Stimulated activated CD4-positive, alpha-beta T cell treated with anti-CD3 and anti-CD28 coated beads, Interleukin-1b, Interleukin-23, amount 100 ng/mL, for 48 hours (primary cell): Measurements from ENCODE around the gene RIMKLA.

ENCODE experiments used
- DNase-seq: peaks from one replicate; pipeline ENCODE4 v3.0.0-alpha.2; 2020

RIMKLA gene

DNA sequence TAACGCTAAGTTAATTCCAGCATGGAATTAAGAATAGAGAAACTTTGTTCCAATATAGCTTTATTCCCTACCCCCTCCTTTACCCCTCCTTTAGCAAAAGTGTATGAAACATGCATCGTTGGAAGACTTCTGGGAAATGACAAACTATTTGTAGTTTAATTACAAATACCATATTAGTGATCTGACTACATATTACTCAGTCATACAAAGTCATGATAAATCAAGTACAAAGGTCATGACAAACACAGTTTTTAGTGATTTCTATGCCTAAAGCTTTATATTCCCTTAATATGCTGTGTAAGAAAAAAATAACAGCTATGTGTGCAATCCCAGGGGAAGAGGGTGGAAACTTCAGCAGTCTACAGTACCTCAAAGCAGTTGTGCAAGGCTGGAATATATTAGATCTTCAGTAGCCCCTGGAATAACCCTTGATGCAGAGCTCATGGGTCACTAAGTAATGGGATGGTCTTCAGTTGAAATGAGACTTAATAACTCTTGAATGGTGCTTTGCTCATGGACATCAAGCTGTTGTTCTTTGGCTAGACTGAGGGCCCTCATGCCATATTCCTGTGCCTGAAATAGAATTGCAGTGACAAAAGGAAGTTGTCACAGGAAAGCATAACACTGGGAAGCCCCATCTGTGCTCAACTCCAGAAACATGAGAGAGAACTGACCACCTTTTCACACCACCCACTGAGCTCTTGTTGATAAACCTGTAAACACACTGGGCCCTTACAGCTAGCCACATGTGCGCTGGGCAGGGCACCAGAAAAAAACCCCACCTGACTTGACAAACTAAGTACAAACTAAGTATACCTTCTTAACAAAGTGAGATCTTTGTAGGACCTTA is 49.9 kb downstream of the RIMKLA start:
- no peak for DNase-seq

DNA sequence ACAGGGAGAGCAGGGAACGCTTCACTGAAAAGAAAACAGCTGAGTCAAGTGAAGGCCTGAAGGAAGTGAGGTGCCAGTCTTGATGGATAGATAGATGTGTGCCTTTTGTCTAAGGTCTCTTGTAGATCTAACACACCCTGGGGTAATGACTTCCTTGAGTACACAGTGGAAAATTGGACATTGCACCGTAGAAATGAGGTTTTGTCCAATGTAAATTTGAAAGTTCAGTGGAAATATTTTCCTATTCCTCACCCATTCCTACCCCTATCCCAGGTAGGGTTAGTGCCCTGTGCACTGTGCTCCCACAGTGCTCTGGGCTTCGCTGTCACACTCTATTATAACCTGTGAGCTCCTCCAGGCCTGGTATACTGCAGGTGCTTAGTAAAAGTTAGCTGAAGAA is 50.9 kb downstream of the RIMKLA start:
- no peak for DNase-seq

DNA sequence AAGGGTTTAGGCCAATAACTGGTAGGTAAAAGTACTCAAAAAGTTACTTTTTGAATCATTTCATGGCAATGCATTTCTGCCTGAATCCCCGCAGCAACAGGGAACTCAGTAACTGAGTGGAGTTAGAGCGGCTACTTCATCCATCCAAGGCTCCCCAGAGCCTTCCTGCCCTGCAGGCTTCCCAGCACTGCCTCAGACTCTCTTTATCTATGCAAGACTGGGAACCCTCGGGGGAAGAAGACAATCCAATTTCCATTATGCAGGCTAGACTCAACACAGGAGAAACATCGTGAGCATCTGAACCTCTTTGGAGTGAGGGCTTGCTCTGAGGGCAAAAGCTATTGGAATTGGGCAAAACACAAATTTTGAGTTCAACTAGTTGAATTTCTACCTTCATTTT is 52.1 kb downstream of the RIMKLA start:
- DNase-seq, result no peak

DNA sequence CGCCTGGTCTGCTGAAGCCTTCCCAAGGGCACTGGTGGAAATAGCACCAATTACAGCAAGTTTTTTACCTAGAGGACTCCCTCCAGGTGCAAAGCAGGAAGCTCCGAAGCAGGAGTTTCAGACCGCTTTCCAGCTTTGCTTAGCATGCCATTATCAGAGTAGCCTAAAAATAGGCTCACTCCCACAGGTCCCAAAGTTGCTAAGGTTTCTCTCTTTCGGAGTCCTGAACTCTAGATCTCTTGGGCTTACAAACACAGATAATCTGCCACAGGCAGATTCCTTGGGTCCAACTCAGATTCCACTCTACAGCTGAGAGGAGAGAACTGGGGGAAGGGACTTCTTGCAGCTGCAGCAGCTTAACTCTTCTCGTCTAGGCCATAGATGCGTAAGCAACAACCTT is 52.8 kb downstream of the RIMKLA start:
- DNase-seq, result no peak

DNA sequence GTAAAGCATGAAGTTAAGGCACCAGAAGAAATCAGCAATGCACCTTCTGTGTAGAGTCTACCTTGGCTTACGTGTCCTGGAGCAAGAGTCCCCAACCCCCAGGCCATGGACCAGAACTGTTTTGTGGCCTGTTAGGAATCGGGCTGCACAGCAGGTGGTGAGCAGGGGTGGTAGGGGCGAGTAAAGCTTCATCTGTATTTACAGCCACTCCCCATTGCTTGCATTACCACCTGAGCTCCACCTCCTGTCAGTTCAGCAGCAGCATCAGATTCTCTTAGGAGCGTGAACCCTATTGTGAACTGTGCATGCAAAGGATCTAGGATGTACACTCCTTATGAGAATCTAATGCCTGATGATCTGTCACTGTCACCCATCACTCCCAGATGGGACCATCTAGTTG is 53.7 kb downstream of the RIMKLA start:
- DNase-seq, result no peak

DNA sequence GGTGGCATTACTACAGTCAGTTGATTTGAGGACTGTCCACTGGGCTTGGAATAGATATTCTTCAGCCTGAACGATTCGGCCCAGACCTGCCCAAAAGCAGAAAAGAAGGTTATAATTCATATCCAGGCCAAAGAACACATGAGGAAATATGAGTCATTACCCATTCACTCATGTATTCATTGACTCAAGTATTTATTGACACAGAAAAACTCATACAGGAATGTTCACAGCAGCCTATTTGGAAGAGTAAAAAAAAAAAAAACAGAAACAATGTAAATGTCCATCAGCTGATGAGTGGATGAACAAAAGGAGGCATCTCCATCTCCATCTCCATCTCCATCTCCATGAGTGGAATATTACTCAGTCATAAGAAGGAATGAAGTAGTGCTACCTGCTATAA is 59.3 kb downstream of the RIMKLA start:
- DNase-seq, result no peak

DNA sequence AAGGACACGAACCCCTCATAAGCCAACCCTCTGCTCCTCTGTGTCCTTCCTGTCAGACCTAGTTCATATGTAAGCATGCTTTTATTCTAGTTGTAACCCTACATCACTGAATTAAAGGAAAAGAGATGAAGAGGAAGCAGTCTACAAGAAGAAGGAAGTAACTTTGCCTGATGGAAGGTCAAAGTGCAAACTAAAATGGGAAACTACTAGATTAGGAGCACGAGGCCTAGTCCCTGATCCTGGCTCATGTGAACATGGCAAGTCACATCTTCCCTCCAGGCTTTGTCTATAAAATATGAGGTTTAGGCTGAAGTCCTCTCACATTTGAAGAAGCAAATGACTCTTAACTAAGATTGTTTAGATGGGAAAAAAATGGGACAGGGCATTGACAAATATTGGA is 62.1 kb downstream of the RIMKLA start:
- no peak for DNase-seq

DNA sequence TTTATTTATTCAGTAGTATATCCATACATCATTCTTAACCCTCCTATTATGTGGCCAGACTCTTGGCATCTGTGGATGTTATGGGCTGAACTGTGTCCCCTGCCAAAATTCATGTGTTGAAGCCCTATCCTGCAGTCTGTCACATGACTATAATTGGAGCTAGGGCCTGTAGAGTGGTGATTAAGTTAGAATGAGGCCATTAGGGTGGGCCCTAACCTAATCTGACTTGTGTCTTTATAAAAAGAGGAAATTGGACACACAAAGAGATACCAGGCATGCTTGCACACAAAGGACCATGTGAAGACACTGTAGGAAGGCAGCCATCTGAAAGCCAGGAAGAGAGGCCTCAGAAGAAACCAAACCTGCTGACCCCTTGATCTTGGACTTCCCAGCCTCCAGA is 68.7 kb downstream of the RIMKLA start:
- DNase-seq, result no peak

DNA sequence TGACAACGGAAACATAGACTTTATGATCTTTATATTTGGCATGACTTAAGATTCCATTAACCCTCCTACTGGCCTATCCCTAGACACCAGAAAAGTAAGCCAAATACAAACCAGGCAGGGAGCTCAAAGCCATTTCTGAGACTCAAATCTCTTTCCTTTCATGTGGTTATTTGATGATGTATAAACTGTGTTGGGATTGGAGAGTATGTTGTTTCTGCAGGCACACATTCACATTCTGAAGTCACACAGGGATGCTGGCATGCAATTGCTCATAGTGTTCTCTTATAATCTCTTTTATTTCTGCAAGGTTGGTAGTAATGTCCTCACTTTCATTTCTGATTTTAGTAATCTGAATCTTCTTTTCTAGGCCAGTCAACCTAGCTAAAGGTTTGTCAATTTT is 69.5 kb downstream of the RIMKLA start:
- DNase-seq, result no peak

DNA sequence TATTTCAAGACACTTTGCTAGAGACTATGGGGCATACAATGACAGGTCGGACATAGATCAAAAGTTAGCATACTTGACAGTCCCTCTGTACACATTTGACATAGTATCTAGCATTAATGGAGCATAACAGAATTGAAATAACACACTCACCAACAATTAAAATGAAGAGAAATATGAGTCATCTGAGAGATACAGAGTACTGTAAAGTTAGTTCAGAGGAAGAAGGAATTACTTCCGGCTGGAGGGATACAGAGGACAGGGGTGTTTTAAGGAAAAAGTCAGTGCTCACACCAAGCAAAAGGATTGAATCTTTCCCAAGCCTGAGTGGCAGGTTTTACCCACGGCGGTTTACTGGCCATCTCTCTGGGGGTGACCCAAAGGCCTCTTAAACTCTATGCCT is 72.8 kb downstream of the RIMKLA start:
- no peak for DNase-seq

DNA sequence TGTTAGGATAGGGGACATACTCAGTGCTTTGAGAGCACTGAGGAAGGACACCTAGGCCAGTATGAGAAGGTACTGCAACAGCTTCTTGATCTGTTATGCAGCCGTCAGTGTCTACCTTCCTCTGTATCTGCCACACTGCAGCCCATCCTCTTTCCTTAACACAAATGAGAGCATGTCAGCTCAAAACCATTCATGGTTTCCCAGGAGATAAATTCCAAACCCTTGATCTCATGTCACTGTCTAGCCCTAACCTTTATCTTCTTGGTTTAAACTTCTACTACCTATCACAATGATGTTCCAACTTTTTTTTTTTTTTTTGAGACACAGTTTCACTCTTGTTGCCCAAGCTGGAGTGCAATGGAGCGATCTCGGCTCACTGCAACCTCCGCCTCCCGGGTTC is 73.8 kb downstream of the RIMKLA start:
- no peak for DNase-seq

DNA sequence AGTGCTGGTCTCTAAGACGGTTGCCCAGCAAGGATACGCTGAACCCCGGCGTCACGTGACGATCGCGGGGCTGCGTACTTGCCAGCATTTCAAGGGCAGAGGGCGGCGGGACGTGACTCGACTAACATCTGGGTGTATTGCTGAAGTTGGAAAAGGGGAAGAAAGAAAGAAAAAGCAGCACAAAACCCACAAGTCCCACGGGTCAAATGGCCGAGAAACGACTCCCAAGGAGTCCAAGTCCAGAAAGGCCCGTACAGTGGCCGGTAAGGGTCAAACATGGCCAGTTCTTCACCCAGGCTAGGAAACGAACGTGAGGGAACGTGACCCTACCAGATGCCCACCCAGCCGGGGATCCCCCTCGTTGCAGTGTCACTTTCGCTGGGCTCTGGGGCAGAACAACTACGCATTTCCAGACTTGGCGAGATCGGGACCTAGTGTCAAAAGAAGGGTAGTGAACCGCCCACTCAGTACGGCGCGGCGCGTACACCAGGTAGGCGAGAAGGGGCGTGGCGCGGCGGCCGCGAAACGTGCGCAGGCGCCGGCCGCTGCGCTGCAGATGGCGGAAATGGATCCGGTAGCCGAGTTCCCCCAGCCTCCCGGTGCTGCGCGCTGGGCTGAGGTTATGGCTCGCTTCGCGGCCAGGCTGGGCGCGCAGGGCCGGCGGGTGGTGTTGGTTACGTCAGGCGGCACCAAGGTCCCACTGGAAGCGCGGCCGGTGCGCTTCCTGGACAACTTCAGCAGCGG is 75.6 kb downstream of the RIMKLA start, which contains the start of the genes PPCS and ZMYND12:
Gene PPCS (plus strand): TSS at position 534 of the 744 bp plus-strand sequence. CDS start 23 bp downstream, at position 557.
Gene ZMYND12 (minus strand): TSS at position 13 of the 744 bp plus-strand sequence. CDS start 25 bp downstream, outside the sequence.
- peak; percentile 93 for DNase-seq

DNA sequence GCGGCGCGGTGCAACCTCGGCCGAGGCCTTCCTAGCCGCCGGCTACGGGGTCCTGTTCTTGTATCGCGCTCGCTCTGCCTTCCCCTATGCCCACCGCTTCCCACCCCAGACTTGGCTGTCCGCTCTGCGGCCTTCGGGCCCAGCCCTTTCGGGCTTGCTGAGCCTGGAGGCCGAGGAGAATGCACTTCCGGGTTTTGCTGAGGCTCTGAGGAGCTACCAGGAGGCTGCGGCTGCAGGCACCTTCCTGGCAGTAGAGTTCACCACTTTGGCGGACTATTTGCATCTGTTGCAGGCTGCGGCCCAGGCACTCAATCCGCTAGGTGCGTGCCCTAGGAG is 76.1 kb downstream of the RIMKLA start:
- peak; percentile 59 for DNase-seq

DNA sequence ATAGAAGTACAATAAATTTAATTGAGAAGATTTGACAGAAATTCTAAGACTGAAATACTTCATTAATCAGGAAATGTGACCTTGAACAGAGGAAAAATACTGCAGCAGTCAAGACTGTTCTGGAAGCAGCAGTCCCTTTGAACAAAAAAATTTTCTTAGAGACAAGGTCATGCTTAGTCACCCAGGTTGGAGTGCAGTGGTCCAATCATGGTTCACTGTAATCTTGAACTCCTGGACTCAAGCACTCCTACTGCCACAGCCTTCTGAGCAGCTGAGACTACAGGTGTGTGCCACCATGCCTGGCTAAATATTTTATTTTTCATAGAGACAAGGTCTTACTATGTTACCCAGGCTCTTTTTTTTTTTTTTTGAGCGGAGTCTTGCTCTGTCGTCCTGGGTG is 80.6 kb downstream of the RIMKLA start:
- DNase-seq, result no peak

DNA sequence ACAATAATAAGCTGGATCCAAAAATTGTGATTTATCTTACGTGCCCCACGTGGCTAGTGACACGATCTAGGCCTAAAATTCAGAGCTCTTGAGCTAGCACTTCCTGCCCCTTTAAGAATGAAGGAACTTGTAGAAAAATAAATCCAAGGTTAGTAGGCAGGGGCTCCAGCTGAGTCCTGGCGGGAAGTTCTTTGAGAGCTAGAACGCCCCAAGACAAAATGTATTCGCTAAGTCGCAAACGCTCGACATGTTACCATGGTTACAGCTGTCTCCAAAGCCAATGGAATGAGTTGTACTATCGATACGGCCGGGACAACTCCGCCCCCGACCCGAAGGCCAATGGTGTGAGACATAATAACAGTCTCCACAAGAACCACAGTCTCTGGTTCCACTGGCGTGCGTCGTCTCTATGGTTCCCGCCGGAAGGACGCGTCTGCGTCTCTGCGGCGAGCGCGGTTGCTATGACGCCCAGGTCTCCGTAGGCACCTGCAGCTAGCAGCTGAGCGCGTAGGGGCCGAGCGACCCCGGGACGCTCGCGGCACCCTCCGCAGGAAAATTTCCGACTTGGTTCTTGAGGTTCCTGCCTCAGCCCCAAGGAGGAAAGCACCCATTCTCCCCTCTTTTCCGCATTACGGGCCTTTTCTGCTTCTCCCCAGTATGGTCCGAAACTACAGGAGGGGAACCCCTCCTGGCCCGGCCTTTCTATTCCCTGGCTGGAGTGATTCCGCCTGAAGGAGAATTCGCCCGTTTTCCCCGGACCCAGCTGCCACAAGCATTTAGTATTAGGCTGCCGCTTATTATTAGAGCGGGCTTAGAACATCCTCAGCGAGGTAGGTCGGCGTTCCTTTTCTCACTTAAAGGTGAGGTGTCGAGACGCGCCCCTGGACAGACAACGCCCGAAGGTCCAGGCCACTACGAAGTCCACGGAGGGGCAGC is 82.5 kb downstream of the RIMKLA start, which contains the start of gene CCDC30:
Gene CCDC30 (plus strand): TSS at position 459 of the 936 bp plus-strand sequence. CDS start 17,266 bp downstream, outside the sequence.
- peak; percentile 97 for DNase-seq

DNA sequence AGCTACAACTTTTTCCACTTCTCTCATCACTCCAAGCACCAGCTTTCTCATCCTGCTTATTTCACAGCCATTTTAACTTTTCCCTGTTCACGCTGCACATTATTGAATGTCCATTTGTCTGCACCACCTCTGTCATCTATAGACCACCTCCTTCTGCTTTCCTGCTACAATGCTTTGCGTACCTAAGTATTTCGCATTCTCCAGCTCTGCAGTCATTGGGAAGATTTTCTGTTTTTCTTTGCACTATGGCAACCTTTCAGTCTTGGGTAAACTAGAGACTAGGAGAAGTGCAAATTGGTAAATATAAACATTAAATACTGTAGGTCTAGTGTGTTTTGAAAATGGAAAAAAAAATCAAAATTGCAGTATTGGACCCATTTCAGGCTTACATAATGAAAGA is 83.3 kb downstream of the RIMKLA start:
- no peak for DNase-seq

DNA sequence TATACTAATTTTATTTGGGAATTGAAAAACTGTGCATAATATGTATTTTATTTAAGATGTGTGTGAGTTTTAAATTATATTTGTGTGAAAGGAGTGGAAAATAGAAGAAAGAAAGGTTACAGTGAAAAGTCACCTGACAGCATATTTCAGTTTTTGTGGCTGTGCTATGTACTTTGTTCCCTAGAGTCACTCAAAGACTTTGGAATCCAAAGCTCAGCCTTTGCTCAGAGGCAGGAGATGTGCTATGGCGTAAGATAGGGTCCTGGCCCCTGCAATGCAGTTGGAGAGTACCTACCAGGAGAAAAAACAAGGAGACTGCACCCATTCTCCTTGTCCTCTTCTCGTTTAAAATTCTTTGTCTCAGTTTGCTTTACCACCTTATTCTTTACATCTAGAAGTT is 85.4 kb downstream of the RIMKLA start:
- DNase-seq, result no peak

DNA sequence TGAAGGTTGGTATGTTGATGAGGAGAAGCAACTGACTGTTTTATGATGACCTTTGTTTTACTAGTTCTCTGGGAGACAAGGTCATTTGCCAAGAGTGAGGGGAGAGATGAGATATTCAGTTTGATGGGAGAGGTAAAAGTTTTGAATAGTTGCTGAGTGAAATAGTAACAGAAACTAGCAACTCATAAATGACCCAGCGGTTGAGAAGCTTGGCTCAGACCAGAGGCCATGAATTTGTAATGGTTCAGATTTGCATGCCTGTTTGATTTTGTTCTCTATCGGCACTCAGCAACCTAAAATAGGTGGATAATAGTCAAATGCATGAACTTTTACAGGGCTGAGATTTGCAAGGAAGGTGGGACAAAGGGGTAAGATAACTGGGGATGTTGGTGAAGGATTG is 89.1 kb downstream of the RIMKLA start:
- no peak for DNase-seq
